GM18517 (cell line): Measurements from ENCODE around the gene NUMBL.
A peak's percentile ranks its signal among the peaks of the same experiment; 100 is the strongest.

Experiments used
- ATAC-seq: cut with Tn5 transposase; IDR thresholded peaks from one replicate; pipeline ENCODE4 v1.9.1; 2021; ENCODE audit warnings: mild to moderate bottlenecking, moderate library complexity; ENCODE audit not compliant: unreplicated experiment

NUMBL gene

DNA sequence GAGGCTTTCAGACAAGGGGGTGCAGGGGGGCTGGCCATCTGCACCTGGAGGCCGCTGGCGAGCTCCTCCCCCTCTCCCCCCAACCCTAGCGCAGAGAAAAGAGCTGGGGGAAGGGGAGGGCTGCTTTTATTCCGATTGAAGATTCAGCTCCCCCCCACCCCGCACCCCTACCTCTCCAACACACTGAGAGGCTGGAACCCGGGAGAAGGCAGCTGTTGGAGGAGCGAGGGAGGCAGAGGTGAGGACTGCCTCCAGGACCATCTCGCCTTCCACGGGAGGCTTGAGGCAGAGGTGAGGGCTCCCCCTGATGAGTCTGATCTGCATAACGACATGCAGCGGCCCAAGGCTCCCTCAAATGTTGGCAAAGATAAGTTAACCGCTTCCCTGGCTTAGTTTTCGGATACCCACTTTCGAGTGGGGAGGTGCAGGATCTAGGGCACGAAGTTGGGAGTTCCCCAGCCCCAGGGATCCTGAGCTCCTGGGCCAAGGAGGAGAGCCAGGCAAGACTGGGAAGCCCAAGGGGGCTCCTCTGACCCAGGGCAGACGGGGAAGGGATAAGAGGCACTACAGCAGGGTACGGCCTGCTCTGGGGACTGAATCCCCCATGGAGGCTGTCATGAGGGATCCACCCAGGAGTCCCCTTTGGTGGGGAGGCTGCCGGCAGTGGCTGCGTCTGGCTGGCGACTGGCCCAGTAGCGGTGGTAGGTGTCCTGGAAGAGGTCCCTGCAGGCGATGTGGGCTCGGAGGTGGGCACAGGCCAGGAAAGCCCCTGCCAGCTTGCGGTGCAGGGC, 1.2 kb upstream of the NUMBL start:
- ATAC-seq = no peak

DNA sequence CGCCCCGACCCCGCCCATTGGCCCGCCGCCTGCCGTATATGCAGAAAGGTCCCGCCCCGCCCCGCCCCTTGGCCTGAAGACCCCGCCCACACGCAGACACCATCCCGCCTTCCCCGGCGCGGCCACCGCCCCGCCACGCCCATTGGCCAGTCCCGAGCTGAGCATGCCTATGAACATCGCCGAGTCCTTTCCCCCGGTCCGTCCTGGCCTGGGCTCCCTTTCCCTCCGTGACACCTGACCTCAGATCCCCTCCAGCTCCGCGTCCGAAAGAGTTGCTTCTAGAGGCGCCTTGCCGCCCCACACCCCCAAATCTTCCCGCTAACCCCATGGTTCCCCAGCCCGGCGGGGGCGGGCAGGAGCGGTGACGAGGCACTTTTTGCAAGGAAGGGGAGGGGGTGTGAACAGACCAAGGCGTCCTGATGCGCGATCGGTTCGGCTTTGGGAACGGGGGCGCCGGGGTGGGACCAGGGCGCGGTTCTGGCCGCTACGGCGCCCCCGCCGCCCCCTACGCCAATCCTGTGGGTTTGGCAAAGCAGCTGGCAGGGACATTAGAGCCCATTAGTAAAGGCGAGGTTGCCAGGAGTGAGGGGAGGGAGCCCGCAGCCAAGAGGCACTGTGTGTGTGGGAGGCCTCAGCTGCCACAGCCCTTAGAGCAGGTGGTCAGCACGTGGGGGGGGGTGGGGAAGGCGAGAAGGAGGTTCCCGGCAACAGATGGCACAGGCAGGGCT, 406 bp upstream of the NUMBL start:
- ATAC-seq = peak; percentile 45

DNA sequence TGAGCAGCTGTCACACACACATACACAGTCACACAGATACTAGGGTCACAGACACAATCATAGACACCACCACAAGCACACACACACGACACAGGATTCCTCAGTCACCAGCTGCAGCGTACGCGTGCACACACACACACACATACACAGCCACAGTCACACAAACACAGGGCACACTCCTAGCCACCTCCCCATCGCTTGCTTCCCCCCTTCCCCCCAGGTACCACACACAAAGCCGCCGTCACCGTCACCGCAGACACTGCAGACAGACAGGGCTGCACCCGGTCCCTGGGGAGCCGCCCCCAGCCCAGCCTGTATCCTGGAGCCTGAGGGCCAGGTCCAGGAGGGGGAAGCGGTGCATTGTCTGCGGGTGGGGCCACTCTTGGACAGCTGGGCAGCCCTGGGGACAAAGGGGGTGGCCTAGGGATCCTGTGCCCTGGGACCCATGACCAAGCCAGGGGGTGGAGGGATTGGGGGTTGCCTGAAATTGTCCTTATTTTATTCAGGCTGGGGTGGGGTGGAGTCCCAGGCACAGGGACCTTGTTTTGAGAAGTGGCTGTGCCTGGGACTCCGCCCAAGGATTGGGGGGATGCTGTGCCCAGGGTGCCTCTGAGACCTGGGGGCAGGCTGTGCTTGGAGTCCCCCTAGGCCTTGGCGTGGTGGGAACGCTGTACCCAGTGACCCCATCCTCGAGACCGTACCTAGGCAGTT, 957 bp downstream of the NUMBL start:
- no peak for ATAC-seq

DNA sequence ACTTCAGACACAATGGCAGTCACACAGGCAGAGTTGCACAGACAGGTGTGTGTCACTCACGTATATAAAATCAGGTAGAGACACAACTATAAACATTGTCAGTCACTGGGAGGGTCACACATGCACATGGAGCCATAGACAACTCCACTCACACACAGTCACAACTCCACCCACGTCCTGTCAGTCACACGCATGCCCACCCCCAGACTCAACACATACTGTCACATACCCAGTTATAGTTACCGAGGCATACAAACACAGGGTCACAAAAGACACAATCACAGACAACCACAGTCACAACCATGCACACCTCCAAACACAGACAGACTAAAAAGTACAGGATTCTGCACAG, 1.5 kb downstream of the NUMBL start:
- no peak for ATAC-seq

DNA sequence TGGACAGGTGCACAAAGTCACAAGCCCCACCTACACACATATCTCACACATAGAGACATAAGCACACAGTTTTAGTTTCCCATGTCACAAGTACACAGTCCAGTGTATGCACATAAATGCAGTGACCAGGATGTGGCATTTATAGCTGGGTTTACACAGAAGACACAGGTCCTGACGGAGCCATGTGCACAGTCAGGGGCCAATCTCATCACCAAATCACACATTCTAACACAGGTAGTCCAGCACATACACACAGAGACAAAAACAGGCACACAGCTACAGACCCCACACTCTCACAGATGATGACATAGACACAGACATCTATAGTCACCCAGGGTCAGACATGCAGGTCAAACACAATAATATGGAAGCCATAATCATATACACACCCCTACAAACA, 2.1 kb downstream of the NUMBL start:
- ATAC-seq = no peak

DNA sequence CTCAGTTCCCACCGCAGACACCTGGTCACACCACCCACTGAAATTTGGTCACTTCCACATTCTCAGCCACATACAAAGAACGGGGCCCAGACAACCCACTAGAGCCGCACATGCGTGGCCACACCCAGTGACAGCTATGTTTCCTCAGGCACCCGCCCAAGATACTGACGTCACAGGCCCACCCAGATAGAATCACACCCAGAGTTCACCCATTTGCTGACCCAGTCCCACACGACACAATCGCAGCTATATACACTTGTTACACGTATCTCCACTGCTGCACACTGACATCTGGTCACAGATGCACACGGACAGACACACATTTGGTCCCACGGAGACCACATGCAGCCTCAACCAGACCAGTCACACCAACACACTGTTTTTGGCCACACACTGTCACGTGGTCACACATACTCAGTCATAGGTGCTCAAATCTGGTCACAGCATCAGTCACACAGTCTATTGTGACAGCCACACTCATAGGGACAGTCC, 2.9 kb downstream of the NUMBL start:
- ATAC-seq = no peak

DNA sequence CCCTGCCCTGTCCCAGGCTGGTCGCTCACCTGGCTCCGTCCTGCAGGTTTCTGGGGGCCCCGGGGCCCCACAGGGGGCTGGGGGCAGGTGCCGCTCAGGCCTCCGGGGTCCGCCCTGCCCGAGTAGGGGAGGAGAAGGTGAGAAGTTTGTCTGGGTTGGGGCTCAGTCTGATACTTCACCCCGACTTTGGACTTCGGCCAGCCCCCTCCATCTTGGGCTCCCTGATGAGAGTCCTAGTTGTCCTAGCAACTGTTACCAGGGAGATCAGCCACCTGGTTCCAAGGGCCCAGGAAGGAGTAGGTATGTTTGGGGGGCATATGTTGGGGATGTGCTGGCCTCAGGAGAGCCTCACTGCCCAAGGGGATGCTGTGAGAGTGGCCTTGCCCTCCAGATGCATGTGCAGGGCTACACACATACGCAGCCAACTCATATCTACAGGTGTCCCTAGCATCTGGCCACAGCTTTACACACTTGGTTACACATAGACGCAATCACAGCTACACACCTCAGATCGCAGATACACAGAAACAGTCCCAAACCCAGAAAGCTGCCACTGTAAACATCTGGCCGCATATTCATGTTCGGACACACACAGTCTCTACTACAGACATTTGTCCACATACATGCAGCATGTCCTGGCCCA, 3.4 kb downstream of the NUMBL start:
- no peak for ATAC-seq

DNA sequence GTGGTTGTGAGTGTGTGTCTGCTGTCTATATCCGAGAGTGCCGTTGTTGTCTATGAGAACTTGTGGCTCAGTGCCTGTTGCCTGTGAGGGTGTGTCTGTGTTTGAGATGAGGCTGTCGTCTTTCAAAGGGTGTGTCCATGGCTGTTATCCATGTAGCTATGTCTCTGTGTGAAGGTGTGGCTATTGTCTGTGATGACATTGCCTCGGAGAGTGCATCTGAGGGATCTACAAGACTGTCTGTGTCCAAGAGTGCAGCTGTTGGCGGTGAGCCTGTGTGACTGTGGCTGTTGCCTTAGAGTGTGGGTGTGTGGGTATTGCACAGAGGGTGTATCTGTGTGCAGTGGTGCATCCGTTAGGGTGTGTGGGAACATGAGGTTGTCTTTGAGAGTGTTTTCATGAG, 4.9 kb downstream of the NUMBL start:
- no peak for ATAC-seq

DNA sequence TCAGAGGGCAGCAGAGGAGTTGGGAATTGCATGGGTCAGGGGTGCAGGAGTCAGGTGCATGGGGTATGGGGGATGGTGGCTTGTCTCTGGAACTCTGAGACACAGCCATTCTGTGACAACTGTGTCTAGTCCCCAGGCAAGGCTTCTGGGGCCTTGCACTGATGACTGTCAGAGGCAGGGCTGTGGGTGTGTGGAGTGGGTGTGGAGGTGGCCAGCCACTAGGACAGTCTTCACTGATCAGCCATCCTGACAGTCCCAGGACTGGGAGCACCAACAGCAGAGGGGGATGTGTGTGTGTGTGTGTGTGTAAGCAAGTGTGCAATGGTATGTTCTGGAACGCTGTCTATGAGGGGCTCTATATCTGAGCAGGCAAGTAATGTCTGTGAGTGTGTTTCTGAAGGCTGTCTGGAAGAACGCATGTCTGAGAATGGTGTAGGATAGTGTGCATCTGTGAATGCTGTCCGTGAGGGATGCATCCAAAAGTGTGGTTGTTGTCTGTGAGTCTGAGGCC, 5.4 kb downstream of the NUMBL start:
- no peak for ATAC-seq

DNA sequence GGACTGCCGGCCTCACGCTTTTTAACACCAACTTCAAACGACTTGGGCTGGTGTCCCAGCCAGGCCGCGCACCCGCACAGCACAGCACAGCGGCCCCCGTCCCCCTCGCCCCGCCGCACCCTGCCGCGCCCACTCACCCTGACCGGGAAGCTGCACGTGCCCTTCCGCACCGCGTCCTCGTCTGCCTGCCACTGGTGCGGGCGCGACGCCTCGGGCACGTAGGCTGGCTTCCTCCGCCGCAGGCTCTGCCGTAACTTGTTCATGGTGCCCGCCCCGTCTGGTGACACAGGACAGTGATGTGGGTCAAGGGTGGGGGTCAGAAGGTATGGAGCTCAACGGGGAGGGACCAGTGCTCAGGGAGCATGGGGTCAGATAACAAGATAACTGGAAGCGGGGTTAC, 6.2 kb downstream of the NUMBL start:
- ATAC-seq = no peak

DNA sequence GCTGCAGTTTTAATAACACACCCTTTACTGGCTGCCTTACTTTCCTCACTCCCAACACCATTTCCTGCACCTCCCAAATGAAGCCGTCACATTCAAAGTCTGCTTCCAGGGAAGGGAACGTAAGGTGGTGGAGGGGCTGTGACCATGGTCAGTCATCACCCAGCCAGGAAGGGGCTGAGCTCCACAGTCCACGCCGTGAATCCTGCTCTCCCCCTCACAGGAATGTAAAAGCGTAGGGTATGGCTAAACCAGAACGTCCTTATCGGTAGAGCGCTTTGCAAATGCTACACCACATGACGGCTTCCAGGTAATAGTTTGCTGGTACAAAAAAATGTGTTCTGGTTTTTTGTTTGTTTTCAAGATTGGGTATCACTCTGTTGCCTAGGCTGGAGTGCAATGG, 7.0 kb downstream of the NUMBL start:
- ATAC-seq = no peak

DNA sequence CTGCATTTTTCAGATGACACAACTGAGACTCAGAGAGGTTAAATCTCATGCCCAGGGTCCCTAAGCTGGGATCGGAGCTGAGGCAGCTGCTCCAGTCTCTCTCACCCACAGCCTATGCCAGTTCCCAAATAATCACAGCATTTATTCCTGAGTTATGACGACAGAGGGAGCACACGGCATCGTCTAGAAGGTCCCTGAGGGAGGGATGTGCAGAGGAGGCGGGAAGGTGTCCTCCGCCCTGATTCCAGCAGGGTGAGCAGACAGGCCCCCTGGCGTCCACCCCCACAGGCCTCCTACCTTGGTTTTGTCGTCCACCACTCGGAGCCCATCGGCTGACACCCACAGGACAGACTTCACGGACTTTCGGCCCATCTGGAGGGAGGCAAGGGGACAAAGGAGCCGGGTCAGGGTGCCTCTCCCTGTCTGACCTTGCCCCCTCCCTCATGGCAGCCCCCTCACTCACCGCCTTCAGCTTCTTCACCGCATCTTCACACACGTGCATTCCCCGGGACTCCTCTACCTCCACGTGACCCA, 8.0 kb downstream of the NUMBL start:
- no peak for ATAC-seq

DNA sequence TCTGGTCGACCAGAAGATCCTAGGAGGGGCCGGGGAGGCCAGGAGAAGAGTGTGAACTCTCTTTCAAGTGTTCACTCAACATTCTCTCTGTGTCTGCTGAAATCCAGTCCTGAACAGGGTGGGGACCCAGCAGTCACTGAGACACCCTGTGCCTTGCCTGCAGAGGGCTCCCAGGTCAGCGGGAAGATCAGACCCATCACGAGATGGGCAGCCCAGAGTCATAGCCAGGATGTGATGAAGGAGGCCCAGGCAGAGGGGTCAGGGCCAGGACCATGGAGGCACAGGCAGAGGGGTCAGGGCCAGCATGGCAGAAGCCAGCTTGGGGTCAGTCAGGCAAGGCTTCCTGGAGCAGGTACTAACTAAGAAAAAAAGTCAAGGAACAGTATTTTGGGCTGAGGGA, 9.4 kb downstream of the NUMBL start:
- no peak for ATAC-seq

DNA sequence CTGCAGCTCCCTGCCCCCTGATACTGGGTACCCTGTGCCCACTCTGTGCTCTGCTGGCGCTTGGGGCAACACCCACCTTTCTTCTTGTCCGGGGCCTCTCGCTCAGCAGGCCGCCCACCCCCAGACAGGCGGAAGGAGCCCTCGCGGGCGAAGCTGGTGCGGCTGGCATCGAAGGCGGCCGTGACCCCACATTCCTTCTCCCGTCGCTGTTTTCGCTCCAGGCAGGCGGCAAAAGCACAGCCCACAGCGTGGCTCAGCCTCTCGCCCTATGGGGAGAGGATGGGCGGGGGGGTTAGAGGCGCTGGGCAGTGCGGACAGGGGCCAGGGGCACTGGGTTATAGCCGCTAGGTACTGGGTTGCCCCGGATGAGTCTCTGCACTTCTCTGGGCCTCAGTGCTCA, 13.3 kb downstream of the NUMBL start:
- ATAC-seq = no peak

DNA sequence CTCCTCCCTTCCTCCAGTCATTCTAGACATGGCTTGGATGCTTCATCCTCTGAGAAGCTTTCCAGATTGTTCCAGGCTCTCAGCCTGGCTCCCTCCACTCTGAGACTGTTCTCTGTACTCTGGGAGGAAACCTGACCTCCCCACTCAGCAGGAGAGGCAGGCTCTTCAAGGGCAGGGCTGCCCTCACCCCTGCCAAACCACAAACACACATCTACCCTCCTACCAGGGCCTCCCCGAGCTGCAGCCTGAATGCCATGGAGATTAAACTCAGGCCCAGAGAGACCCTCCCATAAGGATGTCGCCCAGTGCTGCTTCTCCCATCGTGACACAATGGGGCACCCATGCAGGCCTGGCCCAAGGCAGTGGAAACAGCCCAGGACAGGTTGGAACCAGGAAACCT, 16.2 kb downstream of the NUMBL start:
- no peak for ATAC-seq

DNA sequence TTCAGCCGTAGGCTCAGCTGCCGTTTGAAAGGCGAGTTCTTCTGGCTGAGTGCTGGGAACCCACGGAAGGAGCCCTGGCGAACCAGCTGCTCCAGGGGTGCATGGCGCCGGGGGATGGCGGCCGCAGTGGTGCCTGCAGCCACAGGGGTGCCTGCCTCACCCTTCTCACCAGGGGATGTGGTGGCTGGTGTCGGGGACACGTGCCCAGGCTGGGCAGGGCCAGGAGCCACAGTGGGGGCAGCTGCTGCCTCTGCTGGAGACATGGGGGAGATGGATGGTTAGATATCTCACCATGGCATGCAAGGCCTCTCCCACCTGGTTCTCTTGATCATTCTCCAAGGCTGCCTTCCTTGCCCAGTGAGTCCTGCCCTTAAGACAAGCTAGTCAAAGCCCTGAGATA, 17.1 kb downstream of the NUMBL start:
- ATAC-seq = no peak

DNA sequence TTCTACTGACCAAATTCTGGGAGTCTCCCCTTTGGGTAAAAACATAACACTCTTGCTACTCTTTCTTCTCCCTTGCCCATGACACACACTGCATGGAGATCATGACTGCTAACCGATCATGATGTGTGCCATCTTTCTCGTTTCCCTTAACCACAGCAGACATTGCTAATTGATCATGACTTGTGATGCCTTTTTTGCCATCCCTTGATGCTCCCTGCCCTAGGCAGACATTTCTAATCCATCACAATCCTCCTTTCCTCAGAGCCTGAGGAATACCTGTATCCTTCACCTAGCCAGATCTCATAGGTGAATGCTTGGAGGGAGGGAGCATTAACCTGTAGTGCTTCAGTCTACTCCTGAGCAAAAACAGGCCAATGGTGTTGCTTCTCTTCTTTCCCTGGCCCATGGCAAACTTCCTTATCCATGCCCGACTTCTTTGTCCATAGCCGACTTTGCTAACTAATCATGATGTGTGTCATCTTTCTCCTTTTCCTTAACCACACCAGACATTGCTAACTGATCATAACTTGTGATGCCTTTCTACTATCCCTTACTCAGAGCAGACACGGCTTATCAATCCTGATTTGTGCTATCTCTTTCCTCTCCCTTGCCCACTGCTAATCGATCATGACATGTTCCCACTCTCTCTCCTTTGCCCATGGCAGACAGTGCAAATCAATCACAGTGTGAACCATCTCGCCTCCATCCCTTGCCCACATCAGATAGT, 17.7 kb downstream of the NUMBL start:
- no peak for ATAC-seq

DNA sequence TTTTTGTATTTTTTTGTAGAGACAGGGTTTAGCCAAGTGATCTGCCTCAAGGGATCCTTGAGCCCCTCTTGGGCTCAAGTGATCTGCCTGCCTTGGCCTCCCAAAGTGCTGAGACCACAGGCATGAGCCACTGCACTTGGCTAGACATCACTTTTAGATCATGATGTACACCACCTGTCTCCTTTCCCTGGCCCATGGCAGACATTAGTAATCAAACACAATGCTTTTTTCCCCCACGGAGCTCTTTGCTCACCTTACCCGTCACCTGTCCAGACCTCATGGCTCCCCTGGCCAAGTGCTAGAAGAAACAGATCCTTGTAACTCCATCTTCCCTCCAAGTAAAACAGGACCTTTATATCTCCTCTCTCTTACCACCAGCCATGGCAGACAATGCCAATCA, 18.4 kb downstream of the NUMBL start:
- no peak for ATAC-seq

DNA sequence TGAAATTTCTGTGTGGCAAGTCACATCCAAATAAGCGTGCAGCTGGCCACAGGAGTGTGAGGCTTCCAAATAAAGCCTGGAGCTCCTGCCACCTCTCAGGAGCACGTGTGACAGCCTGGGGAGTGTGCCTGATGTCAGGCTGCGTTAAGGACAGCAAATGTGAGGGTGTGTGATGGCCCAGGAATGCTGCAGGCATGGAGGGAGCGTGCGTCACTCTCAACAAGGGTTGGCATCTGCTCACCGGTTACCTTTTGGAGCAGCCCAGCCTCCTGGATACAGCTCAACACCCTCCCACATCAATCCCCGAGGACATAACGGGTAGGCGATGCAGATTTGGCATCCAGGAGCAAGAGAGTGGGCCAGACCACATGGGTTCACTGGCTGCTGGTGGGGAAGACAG, 19.0 kb downstream of the NUMBL start:
- ATAC-seq = no peak

DNA sequence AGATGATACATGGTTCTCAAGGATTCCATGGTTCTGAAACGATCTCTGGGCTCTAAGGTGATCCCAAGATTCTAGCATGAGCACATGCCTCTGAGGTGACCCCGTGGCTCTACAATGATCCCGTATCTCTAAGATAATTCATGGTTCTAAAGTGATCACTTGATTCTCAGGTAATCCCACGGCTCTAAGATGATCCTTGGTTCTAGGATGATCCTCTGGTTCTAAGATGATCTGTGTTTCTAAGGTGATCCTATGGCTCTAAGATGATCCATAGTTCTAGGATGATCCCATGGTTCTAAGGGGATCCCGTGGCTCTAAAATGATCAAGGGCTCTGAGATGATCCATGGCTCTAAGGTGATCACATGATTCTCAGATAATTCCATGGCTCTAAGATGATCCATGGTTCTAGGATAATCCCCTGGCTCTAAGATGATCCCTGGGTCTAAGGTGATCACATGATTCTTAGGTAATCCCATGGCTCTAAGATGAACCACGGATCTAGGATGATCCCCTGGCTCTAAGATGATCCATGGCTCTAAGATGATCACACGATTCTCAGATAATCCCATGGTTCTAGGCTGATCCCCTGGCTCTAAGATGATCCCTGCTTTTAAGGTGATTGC, 21.3 kb downstream of the NUMBL start:
- no peak for ATAC-seq
